Nephron progenitor cell (in vitro differentiated cells): Measurements from ENCODE around the gene PACS2.
"Not testable (repeated sequence)": the region's sequence is repeated elsewhere in the genome, so short reads cannot be mapped to it uniquely, and the experiment has no call there.

Experiments
- DNase-seq: peaks from one replicate; pipeline ENCODE4 v3.0.0; 2021
- H3K27ac Mint-ChIP-seq: 2 replicates; pipeline ENCODE4 v1.8.0; 2021; ENCODE audit warnings: mild to moderate bottlenecking, moderate library complexity, mixed read lengths
- H3K27me3 Mint-ChIP-seq: 2 replicates; pipeline ENCODE4 v1.8.0; 2021; ENCODE audit warnings: mild to moderate bottlenecking, low read depth, mixed read lengths; ENCODE audit not compliant: poor library complexity
- H3K36me3 Mint-ChIP-seq: 2 replicates; pipeline ENCODE4 v1.8.0; 2021; ENCODE audit warnings: low read depth, mixed read lengths
- H3K4me1 Mint-ChIP-seq: 2 replicates; pipeline ENCODE4 v1.8.0; 2021; ENCODE audit warnings: mixed read lengths
- H3K4me3 Mint-ChIP-seq: 2 replicates; pipeline ENCODE4 v1.8.0; 2021; ENCODE audit warnings: mild to moderate bottlenecking, moderate library complexity, mixed read lengths
- H3K9me3 Mint-ChIP-seq: 2 replicates; pipeline ENCODE4 v1.8.0; 2021; ENCODE audit warnings: mild to moderate bottlenecking, moderate library complexity, mixed read lengths
- TF ChIP-seq, protein P1 (sequence below): fragments of 200-600 bp; sonication (generic); IDR thresholded peaks from 2 replicates; pipeline ENCODE4 v1.5.0; 2021; ENCODE audit warnings: antibody characterized with exemption

Gene PACS2

DNA sequence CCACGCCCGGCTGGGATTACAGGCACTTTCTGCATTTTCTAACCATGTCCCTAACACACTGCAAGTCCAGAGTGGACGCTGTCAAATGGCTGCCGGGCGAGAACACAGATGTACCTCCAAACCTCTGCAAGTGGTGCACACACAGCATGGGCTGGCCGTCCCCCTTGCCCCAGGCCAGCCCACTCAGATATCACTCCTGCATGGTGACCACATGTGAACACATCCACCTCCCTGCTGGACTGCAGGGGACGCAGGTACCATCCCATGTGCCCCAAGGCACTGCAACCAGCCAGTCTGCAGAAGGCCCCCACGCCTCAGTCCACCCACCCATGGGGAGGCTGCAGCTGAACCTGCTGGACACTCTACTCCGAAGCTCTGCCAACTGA lies 27.8 kb upstream of the PACS2 start:
- TF ChIP-seq, protein P1, sequence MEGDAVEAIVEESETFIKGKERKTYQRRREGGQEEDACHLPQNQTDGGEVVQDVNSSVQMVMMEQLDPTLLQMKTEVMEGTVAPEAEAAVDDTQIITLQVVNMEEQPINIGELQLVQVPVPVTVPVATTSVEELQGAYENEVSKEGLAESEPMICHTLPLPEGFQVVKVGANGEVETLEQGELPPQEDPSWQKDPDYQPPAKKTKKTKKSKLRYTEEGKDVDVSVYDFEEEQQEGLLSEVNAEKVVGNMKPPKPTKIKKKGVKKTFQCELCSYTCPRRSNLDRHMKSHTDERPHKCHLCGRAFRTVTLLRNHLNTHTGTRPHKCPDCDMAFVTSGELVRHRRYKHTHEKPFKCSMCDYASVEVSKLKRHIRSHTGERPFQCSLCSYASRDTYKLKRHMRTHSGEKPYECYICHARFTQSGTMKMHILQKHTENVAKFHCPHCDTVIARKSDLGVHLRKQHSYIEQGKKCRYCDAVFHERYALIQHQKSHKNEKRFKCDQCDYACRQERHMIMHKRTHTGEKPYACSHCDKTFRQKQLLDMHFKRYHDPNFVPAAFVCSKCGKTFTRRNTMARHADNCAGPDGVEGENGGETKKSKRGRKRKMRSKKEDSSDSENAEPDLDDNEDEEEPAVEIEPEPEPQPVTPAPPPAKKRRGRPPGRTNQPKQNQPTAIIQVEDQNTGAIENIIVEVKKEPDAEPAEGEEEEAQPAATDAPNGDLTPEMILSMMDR = no peak
- Mint-ChIP-seq H3K4me1 (peaks cover 36% of the 10 kb centered on the region), H3K27me3 (no peaks in the 10 kb centered on the region), H3K27ac (no peak overlapping the region), H3K36me3 (peaks cover 7% of the 10 kb centered on the region), H3K4me3 (no peak overlapping the region), H3K9me3 (no peaks in the 10 kb centered on the region)
- no peak for DNase-seq

DNA sequence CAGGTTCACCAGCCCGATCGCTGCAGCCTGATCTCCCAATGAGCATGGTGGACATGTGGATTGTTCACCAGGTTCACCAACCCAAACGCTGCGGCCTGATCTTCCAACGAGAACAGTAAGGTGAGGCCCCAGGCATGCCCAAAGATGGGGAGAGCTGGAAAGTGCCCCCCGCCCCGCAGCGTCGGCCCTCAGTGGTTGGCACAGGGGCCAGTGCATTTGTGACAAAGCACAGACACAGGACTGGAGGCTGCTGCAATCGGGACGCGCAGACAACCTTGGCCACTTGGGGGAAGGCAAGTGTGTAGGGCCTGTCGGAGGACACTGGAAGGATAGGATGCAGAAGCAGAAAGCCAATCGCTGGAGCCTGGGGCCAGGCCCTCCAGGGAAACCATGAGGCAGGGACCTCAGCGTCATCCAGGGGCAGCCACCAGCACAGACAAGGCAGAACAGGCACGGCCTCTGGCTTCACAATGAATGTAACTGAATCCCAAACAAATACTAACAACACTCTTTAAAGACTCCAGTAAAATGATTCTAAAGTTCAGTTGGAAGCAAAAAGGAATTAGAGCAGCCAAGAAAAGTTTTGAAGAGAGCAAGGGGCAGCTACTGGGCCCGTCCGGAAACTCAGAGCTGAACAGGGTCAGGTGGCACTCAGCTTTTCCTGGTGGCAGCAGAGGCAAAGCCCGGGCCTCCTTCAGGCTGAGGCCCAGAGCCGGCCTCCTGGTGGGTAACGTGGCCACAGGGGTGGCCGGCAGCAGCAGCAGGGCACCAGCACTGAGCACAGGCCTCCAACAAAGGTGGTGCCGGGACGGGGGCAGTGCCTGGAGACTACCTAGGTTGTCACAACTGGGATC lies 27.1 kb upstream of the PACS2 start:
- H3K27ac Mint-ChIP-seq = peak overlapping the region; percentile 95
- TF ChIP-seq, protein P1 = no peak
- H3K27me3 Mint-ChIP-seq = no peaks in the 10 kb centered on the region
- DNase-seq = no peak
- H3K4me3 Mint-ChIP-seq = no peak overlapping the region
- H3K9me3 Mint-ChIP-seq = no peaks in the 10 kb centered on the region
- H3K4me1 Mint-ChIP-seq = peaks cover 29% of the 10 kb centered on the region
- peaks cover 7% of the 10 kb centered on the region for H3K36me3 Mint-ChIP-seq

DNA sequence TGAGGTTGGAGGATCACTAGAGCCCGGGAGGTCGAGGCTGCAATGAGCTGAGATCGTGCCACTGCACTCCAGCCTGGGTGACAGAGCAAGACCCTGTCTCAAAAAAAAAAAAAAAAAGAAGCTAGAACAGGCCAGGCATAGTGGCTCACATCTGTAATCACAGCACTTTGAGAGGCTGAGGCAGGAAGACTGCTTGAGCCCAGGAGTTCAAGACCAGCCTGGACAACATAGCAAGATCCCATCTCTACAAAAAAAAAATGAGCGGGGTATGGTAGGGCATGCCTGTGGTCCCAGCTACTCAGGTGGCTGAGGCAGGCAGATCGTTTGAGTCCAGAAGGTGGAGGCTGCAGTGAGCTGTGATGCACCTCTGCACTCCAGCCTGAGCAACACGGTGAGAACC lies 25.6 kb upstream of the PACS2 start:
- H3K9me3 Mint-ChIP-seq, H3K27ac Mint-ChIP-seq, DNase-seq, H3K27me3 Mint-ChIP-seq, H3K4me3 Mint-ChIP-seq, H3K36me3 Mint-ChIP-seq: not testable (repeated sequence)
- peaks cover 18% of the 10 kb centered on the region for H3K4me1 Mint-ChIP-seq

DNA sequence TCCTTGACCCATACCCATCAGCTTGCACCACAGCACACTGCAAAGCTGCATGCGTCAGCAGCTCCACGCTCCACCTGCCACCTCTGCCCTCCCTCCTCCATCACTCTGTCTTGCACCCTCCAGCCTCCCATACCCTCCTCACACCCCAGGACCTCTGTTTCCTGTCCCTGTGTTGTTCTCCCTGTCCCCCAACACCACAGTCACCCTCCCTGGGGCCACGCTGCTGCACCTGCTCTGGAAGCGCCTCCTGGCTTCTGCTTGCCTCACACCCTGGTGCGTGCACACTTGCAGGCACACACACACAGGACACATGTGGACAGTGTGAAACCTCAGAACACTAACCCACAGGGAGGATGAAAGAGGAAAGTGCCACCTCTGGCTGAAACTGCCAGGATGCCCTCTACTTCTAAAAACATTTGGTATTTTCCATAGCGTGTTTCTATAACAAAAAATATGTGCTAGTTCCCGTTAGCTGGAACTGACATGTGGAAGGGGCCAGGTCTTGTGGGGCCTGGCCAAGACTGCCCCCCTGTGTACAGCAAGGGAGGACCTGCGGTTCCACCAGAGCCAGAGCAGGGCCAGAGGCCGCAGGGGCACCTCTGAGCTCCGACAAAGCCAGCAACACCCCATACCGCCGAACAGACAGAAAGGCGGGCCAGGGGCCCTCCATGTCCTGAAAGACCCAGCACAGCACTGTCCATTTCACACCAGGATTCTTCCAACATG lies 23.8 kb upstream of the PACS2 start:
- Mint-ChIP-seq H3K9me3 (no peaks in the 10 kb centered on the region), H3K4me3 (no peak overlapping the region), H3K4me1 (peaks cover 29% of the 10 kb centered on the region), H3K27me3 (no peaks in the 10 kb centered on the region), H3K27ac (no peak overlapping the region), H3K36me3 (peaks cover under 1% of the 10 kb centered on the region)
- no peak for DNase-seq
- TF ChIP-seq, protein P1 = no peak

DNA sequence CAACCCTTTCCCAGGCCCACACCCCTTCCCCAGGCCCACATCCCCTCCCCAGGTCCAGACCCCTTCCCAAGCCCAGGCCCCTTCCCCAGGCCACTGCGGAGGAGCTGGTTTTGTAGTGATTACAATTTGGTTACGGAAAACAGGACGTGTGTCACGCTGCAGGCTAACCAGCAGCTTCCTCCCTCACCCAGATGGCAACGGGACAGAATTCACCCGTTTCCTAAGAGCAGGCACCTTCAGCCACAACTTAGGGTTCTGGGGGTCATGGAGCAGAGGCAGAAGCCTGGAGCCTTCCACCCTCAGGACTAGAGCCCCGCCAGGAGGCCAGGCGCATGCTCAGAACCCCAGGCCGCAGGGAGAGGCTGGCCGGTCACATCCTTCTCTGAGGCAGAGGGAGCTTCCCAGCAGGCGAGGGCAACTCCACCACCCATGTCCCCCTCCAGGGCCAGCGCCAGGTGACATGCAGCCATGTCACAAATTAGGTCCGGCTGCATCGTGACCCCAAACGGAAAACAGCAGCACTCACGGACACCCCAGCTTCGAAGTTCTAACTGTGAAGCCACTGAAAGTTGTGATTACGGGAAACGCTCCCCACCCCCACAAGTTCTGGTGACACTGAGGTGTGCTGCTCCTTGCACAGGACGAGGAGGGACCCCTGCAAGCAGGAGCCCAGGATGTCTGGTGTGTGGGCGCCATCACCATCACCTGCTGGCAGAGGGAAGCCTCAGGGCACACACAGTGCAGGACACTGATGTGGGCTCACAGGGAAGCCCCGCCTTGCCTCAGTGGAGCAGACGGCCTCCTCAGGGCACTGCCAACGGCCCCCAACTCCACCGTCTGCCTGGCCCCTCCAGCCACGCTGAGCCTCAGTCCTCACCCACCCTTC lies 21.5 kb upstream of the PACS2 start:
- Mint-ChIP-seq H3K27me3 (no peaks in the 10 kb centered on the region), H3K4me1 (peaks cover 21% of the 10 kb centered on the region), H3K36me3 (peaks cover 13% of the 10 kb centered on the region), H3K27ac (peak overlapping the region; percentile 48), H3K4me3 (no peak overlapping the region), H3K9me3 (no peaks in the 10 kb centered on the region)
- TF ChIP-seq, protein P1 = no peak
- no peak for DNase-seq

DNA sequence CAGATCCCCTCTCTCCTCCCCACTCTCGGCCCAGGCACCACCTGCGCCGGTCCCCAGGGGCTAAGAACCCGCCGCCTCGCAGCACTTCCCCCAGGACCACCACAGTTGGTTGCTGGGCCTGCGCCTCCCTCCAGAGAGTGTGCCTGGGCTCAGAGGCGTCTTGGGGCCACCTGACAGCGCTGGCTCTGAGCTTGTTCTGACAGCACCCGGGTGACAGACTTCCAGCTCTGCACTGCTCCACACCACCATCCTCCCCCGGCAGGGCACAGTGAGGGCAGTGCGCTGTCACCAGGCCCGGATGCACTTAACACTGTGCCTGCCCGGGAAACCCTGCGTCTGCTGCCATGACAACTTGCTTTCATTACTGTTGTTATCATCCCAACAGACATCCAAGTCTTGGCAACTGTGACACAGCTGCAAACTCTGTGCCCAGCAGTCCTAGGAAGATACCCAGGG lies 20.4 kb upstream of the PACS2 start:
- no peak overlapping the region for H3K4me3 Mint-ChIP-seq
- peak overlapping the region; percentile 79 for H3K27ac Mint-ChIP-seq
- TF ChIP-seq, protein P1 = no peak
- H3K4me1 Mint-ChIP-seq = peaks cover 21% of the 10 kb centered on the region
- H3K36me3 Mint-ChIP-seq = peaks cover 17% of the 10 kb centered on the region
- H3K27me3 Mint-ChIP-seq = no peaks in the 10 kb centered on the region
- H3K9me3 Mint-ChIP-seq = no peaks in the 10 kb centered on the region
- no peak for DNase-seq

DNA sequence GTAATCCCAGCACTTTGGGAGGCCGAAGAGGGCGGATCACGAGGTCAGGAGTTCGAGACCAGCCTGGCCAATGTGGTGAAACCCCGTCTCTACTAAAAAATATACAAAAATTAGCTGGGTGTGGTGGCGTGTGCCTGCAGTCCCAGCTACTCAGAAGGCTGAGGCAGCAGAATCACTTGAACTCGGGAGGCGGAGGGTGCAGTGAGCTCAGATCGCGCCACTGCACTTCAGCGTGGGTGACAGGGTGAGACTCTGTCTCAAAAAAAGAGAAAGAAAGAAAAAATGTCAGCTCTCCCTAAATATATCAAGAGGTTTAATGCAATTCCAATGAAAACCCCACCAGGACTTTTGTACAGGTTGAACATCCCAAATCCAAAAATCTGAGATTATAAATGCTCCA lies 17.2 kb upstream of the PACS2 start:
- H3K4me1 Mint-ChIP-seq = peaks cover 18% of the 10 kb centered on the region
- not testable (repeated sequence) for H3K9me3 Mint-ChIP-seq, H3K4me3 Mint-ChIP-seq, DNase-seq, H3K27ac Mint-ChIP-seq
- peaks cover 23% of the 10 kb centered on the region for H3K36me3 Mint-ChIP-seq
- H3K27me3 Mint-ChIP-seq = peaks cover 10% of the 10 kb centered on the region
